T-helper 9 cell (primary cell): Measurements from ENCODE around the gene CCDC69.
"Not testable (repeated sequence)": the region's sequence is repeated elsewhere in the genome, so short reads cannot be mapped to it uniquely, and the experiment has no call there.

ENCODE experiments used
- DNase-seq: peaks from one replicate; pipeline ENCODE4 v3.0.0-alpha.2; 2020
- total RNA-seq, 2 donors: gene quantifications; one replicate each; lab custom pipeline; 2026; lab: John Stamatoyannopoulos, UW

Gene CCDC69, protein sequence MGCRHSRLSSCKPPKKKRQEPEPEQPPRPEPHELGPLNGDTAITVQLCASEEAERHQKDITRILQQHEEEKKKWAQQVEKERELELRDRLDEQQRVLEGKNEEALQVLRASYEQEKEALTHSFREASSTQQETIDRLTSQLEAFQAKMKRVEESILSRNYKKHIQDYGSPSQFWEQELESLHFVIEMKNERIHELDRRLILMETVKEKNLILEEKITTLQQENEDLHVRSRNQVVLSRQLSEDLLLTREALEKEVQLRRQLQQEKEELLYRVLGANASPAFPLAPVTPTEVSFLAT
- total RNA-seq = 111 to 167 reads per million in 2 donors

DNA sequence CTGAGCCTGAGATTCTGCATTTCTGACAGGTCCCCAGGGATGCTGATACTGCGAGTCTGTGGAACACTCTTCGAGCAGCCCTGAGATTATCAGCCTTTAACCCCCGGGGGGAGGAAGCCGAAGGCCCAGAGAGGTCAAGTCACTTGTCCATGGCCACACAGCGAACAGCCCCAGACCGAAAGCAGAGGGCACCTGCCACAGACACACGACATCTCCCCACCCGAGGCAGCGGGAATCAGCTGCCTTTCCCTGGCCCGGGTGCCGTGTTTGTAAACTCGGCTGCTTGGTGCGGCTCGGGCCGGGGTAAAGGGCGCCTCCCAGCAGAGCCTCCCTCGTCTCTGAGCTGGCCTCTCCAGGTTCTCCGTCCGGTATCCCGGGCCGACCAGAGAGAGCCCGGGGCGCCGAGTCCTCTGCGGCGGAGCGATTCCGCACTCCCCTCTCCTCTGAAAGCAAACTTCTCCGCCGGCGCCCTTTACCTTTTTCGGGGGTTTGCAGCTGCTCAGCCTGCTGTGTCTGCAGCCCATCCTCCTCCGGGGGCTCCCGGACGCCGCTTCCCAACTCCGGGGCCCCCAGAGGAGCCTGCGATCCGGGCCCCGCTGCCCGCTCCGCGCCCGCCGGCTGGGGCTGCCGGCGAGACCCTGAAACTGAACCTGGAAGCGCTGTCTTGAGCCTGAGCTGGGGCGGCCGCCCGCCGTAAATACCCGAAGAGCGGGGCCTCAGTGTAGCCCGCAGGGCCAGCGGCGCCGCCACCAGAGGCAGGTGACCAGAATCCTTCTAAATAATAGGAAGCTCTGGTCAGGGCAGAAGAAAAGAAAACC, at the start of gene CCDC69:
TSS of gene CCDC69 (minus strand) at position 646 of the 818 bp plus-strand sequence. CDS start at position 524, 122 bp downstream.
- DNase-seq = peak; percentile 34

DNA sequence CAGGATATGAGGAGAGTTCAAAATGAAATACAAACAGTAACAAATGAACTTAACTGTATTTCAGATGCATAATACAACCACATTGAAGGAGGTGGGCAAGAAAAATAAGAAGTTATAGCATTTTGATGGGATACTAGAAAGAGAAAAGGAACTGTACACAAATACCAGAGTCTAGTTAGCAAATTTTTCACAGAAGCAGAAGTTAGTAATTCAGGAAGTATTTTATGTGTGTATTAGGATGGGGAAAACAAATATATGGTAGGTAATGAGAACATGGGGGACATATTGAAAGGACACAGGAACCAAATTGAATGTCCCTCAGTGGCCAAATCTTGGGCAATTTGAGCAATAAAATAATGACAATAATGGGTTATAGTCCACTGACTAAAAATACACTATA, 47.4 kb upstream of the CCDC69 start:
- DNase-seq = no peak

DNA sequence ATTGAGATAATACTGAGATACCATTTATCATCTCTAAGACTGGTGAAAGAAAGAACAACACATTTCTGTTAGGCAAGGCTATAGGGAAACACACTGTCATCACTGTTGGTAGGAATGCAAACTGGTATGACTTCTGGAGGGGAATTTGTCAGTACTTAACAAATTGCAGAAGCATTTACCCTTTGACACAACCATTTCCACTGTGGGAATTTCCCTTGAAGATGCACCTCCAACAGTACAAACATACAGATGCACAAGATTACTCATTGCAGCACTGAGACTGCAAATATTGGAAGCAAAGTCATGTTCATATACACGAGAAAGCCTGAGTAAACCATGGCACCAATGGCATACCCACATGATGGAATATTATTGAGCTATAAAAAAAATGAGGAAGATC, 46.7 kb upstream of the CCDC69 start:
- DNase-seq = no peak

DNA sequence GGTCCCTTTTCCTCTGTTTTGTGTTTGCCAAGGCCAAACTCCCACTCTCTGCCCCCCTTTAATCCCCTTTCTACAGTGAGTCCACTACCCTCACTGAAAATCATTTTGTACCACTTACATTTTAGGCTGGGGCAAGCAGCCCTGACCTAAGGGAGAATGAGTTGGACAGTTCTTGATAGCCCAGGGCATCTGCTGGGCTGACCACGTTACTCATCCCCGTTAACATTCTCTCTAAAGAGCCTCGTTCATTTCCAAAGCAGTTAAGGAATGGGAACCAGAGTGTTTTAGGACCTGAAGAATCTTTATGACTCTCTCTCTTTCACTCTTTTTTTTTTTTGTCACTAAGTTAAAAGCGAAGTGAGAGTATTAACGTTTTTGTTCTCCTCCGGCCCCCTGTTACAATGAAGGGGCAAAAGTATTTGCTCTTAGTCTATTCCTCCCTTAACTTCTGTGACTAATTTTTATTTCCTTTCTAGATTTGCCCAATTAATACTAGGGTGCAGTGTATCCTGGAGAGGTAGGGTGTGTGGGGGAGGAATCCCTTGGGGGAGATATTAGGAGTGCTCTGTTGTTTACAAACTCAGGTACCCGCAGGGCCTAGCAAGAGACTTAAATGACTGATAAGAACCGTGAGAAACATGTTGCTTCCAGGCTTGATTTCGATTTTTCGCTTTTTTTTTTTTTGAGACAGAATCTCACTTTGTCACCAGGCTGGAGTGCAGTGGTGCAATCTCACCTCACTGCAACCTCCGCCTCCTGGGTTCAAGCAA, 43.8 kb upstream of the CCDC69 start:
- no peak for DNase-seq

DNA sequence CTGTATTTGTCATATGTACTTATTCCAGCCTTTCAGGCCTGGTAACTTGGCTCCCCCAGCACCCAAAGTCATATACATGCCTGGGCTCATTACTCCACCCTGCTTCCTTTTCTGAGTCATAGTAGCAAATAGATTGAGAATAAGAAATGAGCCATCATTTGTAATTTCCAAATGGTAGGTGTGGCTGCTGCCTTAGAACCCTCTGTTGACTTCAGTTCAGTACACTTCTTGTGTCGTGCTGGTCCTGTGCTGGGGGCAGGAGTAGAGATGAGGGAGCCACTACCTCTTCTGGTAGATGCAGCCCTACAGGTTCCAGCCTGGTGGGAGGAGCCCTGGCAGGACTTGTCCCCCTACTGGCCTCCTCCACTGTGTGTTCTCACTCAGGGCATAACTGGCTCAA, 40.2 kb upstream of the CCDC69 start:
- DNase-seq = no peak

DNA sequence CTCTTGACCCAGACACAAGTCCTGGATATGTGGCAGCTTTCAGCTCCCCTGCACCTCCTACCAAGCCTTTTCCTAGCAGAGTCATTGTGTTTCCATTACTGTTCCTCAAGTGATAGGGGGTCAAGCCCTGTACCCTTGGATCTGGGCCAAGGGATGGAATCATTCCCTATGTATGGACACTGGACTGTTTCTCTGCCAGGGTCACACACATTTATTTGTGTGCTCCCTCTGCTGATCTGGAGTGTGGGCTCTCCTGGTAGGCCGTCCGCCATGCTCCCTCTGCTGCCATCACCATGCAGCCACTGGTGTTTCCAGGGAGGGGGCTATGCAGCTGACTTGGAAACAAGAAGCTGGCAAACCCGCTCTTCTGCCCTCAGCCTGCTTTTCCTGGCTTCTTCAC, 38.6 kb upstream of the CCDC69 start:
- no peak for DNase-seq

DNA sequence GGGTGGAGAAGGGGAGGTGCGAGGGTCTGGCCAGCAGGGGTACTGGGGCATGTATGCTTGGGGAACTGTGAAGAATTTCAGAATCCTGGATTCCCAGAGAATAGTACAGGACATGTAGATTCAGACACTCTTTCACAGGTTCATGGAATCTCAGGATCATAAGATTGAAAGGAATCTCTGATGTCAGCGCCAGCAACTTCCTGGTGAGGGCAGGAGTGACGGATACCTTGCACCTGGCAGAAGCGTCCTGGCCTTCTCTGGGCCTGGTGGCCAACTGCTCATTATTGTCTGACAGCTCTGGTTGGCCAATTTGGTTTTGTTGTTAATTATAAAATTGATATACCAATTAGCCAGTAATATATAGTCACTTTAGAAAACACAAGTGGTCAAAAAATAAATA, 36.0 kb upstream of the CCDC69 start:
- no peak for DNase-seq

DNA sequence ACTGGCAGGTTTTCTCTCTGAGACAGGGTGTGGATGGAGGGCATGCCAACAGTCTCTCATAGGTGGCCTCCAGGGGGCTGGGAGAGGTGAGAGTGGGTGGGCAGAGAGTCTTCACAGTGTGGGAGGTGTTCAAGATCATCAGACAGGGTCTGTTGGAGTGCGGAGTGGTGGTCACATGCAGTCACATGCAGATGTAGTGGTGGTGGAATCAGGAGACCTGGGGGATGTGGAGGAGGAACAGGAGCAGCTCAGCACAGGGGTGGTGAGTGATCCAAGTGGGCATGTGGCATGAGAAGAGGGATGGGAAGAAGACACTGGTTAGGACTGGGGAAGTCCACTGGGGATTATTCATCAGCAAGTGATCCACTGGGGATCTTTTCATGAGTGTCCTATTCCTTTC, 34.9 kb upstream of the CCDC69 start:
- DNase-seq = no peak

DNA sequence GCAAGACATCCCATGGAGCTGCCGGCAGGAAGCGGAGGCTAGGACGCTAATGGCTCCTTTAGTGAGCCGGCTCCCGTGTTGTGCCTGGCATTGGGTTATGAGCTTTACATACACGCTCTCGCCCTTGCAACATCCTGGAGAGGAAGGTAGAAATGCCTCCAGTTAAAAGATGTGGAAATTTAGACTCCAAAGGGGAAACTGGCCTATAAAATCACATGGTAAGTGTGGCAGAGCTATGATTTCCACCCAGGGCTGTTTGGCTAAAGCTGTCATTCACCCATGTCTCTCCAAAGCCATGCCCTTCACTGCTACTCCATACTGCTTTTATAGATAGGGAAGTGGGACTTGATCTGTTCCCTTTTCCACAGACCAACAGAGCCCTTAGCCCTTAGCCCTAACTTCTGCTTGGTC, 34.3 kb upstream of the CCDC69 start:
- no peak for DNase-seq

DNA sequence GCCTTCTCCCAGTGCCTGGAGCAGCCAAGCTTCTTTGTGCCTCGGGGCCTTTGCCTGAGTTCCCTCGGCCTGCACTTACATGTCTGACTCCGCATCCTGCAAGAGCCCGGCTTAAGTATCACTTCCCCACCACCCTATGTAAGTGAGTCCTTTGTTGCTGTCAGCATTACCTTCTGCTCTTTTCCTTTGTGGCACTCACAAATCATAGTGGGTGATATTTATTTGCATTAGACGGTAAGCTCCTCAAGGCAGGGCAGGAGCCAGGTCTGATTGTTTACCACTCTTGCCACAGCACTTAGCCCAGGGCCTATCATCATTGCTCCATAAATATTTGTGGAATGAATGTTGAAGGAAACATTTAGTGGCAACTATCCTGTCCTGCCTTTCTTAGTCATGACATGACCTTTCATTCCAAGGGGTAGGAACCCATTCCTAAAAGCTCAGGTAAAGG, 33.9 kb upstream of the CCDC69 start:
- no peak for DNase-seq

DNA sequence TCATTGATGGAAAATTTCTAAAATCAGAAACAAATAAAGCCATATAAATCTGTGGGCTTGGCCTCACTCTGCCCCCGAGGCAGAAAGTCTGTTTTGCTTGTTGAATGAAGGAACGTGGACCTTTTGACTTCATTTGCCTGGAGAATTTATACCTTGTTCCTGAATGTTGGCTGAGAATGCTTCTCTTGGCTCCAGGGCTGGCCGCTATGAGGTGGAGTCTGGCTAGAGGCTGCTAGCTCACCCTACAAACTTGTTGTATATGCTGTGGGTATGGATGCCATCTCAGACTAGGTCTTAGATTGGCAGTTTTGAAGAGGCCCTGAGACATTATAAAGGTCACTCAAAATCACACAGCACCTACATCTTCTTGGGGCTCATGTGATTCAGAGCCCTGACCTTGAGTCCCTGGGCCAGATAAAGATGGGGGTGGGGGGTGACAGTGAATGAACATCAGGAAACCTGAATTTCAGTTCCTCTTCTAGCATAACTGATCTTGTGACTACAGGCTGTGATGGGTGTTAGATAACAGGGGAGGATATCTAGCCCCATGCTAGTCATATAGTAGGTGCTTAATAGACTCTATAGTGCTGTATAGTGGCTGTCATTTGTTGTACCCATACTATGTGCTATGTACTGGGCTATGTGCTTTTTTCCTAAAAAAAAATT, 31.9 kb upstream of the CCDC69 start:
- no peak for DNase-seq

DNA sequence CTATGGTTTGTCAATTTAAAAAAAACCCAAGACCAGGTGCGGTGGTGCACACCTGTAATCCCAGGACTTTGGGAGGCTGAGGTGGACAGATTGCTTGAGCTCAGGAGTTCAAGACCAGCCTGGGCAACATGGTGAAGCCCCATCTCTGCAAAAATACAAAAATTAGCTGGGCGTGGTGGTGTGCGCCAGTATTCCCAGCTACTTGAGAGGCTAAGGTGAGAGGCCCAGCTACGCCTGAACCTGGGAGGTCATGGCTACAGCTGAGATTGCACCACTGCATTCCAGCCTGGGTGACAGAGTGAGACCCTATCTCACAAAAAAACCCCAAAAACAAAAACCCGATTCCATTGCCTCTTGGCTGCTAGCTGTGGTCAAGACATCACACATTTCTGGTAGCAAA, 31.1 kb upstream of the CCDC69 start:
- not testable (repeated sequence) for DNase-seq

DNA sequence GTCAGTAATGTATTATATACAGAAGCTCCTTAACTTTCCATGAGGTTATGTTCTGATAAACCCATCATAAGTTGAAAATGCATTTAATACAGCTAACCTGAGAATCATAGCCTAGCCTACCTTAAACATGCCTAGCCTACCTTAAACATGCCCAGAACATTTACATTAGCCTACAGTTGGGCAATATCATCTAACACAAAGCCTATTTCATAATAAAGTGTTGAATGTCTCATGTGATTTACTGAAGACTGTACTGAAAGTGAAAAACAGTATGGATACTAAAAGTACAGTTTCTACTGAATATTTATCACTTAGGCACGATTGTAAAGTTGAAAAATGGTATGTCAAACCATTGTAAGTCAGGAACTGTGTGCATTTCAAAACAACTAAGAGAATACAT, 30.7 kb upstream of the CCDC69 start:
- DNase-seq = no peak

DNA sequence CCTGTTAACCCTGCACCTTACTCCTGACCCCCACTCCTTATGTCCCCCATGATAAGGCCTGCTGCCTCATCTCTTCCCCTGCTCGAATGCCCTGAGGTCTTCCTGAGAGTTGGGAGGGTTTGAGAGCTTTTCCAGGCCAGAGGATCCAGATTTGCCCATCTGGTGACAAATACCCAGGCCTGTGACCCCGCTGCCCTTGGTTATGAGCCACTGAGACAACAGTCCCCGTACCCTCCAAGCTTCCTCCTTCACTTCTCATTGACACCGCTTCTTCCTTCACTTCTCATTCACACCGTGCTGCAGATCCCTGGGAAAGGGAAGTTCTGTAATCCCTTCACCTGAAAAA, 29.7 kb upstream of the CCDC69 start:
- DNase-seq = no peak

DNA sequence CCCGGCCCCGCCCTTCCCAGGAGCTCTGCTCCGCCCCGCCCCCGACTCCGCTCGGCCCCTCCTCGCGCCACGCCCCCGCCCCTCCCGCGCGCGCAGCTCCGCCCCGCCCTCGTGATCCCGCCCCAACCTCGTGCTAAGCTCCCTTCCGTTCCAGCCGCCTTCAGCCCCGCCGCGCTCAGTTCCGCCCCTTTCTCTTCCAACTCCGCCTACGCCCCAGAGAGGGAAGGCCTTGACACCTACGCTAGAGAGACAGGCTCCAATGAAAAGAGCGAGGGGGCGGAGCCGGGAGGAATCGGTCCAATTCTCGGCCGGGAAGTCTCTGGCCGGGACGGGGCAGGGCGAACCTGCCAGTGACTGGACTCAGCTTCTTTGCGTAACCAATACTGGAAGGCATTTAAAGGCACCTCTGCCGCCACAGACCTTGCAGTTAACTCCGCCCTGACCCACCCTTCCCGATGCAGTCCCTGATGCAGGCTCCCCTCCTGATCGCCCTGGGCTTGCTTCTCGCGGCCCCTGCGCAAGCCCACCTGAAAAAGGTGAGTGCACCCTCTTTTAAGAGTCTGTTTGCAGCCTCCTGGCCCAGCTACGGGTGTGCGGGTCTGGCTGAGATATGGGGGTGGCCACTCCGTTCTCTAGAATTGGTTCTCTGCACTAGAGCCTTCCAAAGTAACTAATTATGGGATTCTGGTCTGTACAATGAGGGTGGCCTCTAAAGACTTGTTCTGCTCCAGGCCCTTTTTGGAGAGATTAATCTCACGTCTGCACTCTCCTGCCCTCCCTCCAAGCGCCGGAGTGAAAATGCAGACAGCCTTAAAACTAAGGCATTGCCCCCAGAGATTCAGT, 29.1 kb upstream of the CCDC69 start, which contains the start of gene GM2A:
TSS of gene GM2A (plus strand) at position 424 of the 843 bp plus-strand sequence. CDS start at position 456, 32 bp downstream.
- DNase-seq = peak; percentile 98

DNA sequence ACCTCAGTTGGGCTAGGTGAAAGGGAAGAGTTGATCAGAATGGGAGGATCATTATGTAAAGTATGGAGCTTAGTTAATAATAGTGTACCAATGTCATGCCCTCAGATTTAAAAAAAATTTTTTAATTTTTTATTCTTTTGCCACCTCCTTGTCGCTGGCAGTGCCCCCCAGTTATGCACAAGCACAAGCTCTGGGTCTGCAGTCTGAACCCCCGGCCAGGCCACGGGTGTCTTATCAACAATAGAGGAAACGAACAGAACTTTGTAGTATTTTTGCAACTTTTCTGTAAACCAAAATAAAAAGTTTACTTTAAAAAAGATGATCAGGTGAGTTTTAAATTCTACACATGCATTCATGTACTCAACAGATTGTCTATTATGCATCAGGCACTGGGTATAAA, 27.7 kb upstream of the CCDC69 start:
- DNase-seq = no peak

DNA sequence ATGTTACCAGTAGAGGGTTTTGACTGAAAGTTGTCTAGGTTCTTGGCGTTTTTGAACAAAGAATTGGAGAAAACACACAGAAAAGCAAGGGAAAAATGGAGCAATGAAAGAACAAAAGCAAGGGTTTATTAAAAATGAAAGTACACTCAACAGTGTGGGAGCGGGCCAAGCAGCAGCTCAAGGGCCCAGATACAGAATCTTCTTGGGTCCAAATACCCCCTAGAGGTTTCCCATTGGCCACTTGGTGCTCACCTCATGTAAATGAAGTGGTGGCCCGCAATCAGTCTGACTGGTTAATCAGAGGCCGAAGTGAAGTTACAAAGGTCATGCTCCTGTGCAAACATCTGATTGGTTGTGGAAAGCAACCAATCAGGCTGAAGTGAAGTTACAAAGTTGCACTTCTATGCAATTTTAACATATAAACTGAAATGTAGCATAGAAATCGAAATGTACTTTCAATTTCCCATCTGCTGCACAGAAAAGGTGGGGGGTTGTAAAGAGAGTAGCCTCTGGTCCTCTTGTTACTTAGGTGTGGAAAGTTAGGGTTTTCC, 27.2 kb upstream of the CCDC69 start:
- DNase-seq = peak; percentile 10

DNA sequence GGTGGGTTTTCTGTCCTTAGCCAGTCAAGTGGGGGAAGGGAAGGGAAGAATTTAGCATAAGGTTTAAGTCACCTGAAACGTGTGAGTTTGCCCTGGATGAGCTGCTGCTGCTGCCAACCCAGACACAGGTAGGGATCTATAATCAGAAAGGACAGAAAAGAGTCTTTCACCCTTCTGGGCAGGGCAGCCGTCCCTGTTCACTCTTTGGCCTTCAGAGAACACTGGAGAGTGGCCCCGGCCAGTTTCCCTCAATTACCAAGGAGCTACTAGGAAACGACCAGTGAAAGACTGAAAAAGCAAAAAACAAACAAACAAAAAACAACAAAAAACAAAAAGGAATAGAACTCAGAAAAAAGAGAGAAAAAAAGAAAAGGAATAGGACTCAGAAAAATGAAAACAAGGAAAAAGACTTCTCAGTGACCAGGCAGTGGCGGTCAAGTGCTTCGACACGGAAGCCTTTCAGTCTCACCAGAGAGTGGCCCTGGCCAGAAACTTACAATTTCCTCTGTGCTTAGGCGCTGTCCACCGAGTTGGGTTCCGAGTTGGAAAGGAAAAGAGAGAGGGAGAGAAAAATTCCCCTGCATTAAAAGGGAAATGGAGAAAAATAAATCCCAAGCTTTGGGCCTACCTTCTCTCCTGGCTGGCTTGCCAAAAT, 26.6 kb upstream of the CCDC69 start:
- no peak for DNase-seq

DNA sequence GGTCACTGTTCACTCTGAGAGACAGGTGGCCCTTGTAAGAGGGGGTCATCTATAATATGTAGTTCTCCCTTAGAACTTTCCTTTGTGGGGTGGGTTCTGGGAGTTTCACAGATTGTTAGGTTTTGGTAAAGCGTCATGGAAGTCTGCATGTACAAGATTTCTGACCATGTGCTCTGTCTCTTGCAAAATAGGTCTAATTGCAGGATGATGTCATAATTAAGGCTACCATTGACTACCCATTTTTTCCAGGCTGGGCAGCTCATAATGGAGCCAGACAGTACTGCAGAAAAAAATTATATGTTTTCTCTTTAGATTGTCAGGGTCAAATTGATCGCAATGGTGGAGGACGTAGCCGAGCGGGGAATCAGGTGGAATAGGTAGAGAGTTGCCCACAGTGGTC, 25.4 kb upstream of the CCDC69 start:
- DNase-seq = no peak

DNA sequence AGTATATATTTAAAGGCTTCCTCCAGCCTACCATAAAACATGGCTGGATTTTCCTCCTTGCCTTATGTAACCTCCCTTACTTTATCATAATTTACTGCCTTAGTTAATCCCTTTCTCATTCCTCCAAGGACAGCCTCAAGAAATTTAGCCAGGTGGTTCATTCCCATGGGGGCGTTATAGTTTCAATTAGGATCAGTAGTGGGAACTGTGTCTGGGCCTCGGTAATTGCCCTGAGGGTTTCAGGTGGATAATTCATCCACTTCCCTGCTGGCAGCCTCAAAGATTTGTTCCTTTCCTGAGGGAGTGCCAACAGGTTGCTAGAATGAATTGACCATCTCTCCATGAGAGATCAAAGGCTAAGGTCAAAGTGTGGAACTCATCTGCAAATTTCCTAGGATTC, 24.8 kb upstream of the CCDC69 start:
- no peak for DNase-seq

DNA sequence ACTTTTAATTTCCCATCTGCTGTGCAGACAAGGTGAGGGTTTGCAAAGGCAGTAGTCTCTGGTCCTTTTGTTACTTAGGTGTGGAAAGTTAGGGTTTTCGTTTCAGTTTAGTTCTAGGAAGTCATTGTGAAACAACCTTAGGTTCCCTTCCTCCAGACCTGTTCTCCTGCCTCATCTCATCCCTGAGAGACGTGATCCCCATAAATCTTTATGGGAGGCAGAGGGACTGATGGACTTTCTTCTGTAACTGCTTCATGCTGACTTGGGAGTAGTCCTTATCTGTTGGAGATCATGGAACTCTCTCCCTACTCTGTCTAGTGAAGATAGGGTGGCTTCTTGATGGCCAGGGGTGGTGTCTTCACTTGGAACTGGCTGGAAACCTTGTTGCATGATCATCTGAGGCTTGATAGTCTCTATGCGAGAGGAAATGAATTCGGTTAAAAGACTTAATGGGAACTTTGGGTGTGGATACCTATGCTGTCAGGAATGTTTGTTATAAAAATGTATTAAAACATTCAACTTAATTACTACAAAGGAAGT, 21.9 kb upstream of the CCDC69 start:
- DNase-seq = no peak
